Calu3 (cell line): ENCODE results near the gene ITM2C. TPM values are rescaled to one million over a fixed set of nuclear protein-coding genes. Genes with fewer than 3 reads are reported as not detected.

Experiments used
- BruUV-seq: library from RNA; stranded (reverse); fragments of 400-500 nt; replicated peaks from 2 replicates; lab custom pipeline; 2021; lab: Mats Ljungman, UMichigan
- CTCF ChIA-PET: fragments of 300-600 bp; sonication (Branson Sonifier 250); formaldehyde crosslinking; loops from one replicate; lab custom pipeline; 2022; ENCODE audit warnings: antibody characterized with exemption; lab: Charles Lee
- DNase-seq: peaks from one replicate; pipeline ENCODE4 v3.0.0; 2022
- H3K27ac Mint-ChIP-seq: one replicate; pipeline ENCODE4 v1.8.0; 2022; ENCODE audit warnings: mixed read lengths; ENCODE audit not compliant: unreplicated experiment
- H3K27me3 Mint-ChIP-seq: one replicate; pipeline ENCODE4 v1.8.0; 2022; ENCODE audit warnings: mixed read lengths; ENCODE audit not compliant: unreplicated experiment
- H3K36me3 Mint-ChIP-seq: one replicate; pipeline ENCODE4 v1.8.0; 2022; ENCODE audit warnings: mild to moderate bottlenecking, moderate library complexity, mixed read lengths; ENCODE audit not compliant: insufficient read depth, unreplicated experiment
- H3K4me1 Mint-ChIP-seq: one replicate; pipeline ENCODE4 v1.8.0; 2022; ENCODE audit warnings: mild to moderate bottlenecking, low read depth, mixed read lengths; ENCODE audit not compliant: unreplicated experiment
- H3K4me3 Mint-ChIP-seq: one replicate; pipeline ENCODE4 v1.8.0; 2022; ENCODE audit warnings: mild to moderate bottlenecking, low read depth, moderate library complexity, mixed read lengths; ENCODE audit not compliant: unreplicated experiment
- H3K9me3 Mint-ChIP-seq: one replicate; pipeline ENCODE4 v1.8.0; 2022; ENCODE audit warnings: low read depth, mixed read lengths; ENCODE audit not compliant: unreplicated experiment
- CTCF ChIP-seq: fragments of 200-600 bp; IDR thresholded peaks from one replicate; pipeline ENCODE4 v1.8.0; 2022; ENCODE audit warnings: antibody characterized with exemption; ENCODE audit not compliant: unreplicated experiment
- intact Hi-C: fragments of 100-400 bp; cut with micrococcal nuclease; formaldehyde crosslinking; loops from one replicate; pipeline ENCODE4 v1.10.0; 2022; ENCODE audit not compliant: unreplicated experiment
- total RNA-seq: library from RNA; stranded (reverse); gene quantifications from 2 replicates; pipeline ENCODE4 v1.2.3, GENCODE V29; 2022

ITM2C gene
- total RNA-seq, 1 experiment from 2014 or later = 57.1 TPM

- Mint-ChIP-seq H3K9me3 (no peaks in the 10 kb centered on the region), H3K27ac (no peak overlapping the region), H3K36me3 (no peaks in the 10 kb centered on the region), H3K27me3 (peaks cover 56% of the 10 kb centered on the region), H3K4me3 (no peak overlapping the region), H3K4me1 (no peaks in the 10 kb centered on the region)
- no peak for TF ChIP-seq CTCF
- no TSS peak for BruUV-seq
- intact Hi-C loops = no loop called here
- no peak for DNase-seq
- CTCF ChIA-PET = interaction anchor here (0.7 kb wide), 2 partner anchors 35 to 465 kb away, joined by 3 to 8 read pairs; no protein-coding TSS in a partner anchor
Measured at GRCh38 chr2:230888824-230889400, 24.2 kb downstream of the ITM2C start.

GRCh38 chr2:230889911-230890601, 25.3 kb downstream of the ITM2C start:
- no peaks in the 10 kb centered on the region for H3K9me3 Mint-ChIP-seq
- H3K4me3 Mint-ChIP-seq = no peak overlapping the region
- intact Hi-C loops = no loop called here
- BruUV-seq = no TSS peak
- no peaks in the 10 kb centered on the region for H3K4me1 Mint-ChIP-seq
- TF ChIP-seq CTCF = no peak
- no peak for DNase-seq
- no peaks in the 10 kb centered on the region for H3K36me3 Mint-ChIP-seq
- no peak overlapping the region for H3K27ac Mint-ChIP-seq
- CTCF ChIA-PET = no interaction called here
- H3K27me3 Mint-ChIP-seq = peaks cover 60% of the 10 kb centered on the region

DNA sequence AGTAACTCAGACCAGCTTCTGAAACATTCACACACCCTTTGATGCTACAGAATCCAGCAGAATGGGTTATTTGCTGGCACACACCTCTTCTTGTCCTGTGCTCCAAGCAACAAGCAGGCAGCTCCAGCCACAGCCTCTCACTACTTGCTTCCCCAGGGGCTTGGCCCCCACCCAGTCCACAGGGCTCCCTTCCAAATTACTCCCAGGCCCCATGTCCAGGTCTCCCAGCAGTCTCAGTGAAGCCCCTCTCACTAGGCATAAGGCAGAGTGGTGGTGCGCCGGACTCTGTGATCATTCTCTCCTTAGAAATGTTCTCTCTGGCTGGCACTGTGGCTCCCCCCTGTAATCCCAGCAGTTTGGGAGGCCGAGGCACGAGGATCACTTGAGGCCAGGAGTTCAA, 25.9 kb downstream of the ITM2C start:
- no peaks in the 10 kb centered on the region for H3K9me3 Mint-ChIP-seq
- no peak for DNase-seq
- no peak overlapping the region for H3K4me3 Mint-ChIP-seq
- TF ChIP-seq CTCF = no peak
- no TSS peak for BruUV-seq
- no peak overlapping the region for H3K27ac Mint-ChIP-seq
- intact Hi-C loops = no loop called here
- peaks cover 60% of the 10 kb centered on the region for H3K27me3 Mint-ChIP-seq
- H3K4me1 Mint-ChIP-seq = no peaks in the 10 kb centered on the region
- CTCF ChIA-PET = no interaction called here
- no peaks in the 10 kb centered on the region for H3K36me3 Mint-ChIP-seq

DNA sequence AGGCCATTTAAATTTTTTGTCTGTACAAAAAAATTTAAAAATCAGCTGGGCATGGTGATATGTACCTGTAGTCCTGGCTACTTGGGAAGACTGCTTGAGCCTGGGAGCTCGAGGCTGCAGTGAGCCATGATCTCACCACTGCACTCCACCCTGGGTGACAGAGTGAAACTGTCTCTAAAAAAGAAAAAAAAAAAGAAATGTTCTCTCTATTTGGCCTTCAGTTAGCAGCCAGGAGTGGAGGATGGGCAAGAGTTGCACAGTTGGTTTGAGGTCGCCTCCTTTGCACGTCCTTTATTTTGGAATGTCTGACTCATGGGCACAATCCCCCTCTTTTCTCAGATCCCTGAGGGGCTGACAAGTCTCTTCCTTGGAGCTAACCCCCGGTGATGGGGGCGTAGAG, 26.3 kb downstream of the ITM2C start:
- peaks cover 62% of the 10 kb centered on the region for H3K27me3 Mint-ChIP-seq
- no peaks in the 10 kb centered on the region for H3K36me3 Mint-ChIP-seq
- DNase-seq = no peak
- H3K4me3 Mint-ChIP-seq = no peak overlapping the region
- CTCF ChIA-PET = no interaction called here
- H3K27ac Mint-ChIP-seq = no peak overlapping the region
- BruUV-seq = no TSS peak
- no peak for TF ChIP-seq CTCF
- no peaks in the 10 kb centered on the region for H3K4me1 Mint-ChIP-seq
- intact Hi-C loops = no loop called here
- no peaks in the 10 kb centered on the region for H3K9me3 Mint-ChIP-seq
